OCI-LY7 (cell line): Measurements from ENCODE around the gene NCKAP5. TPM values are rescaled to one million over a fixed set of nuclear protein-coding genes. Genes with fewer than 3 reads are reported as not detected.

Experiments used
- BruUV-seq: library from RNA; stranded (reverse); fragments of 400-500 nt; replicated peaks from 2 replicates; lab custom pipeline; 2021; lab: Mats Ljungman, UMichigan
- CTCF ChIA-PET: fragments of 300-600 bp; sonication (Branson Sonifier 250); formaldehyde crosslinking; loops from one replicate; lab custom pipeline; 2022; ENCODE audit warnings: antibody characterized with exemption; ENCODE audit not compliant: unreplicated experiment; lab: Charles Lee
- POLR2A ChIA-PET: fragments of 300-600 bp; sonication (Branson Sonifier 250); formaldehyde crosslinking; loops from one replicate; lab custom pipeline; 2022; ENCODE audit warnings: antibody characterized with exemption; lab: Charles Lee
- DNase-seq: peaks from one replicate; pipeline ENCODE4 v3.0.0-alpha.2; 2015; ENCODE audit warnings: low spot score
- H2AFZ ChIP-seq: fragments of 200-600 bp; sonication (generic), shearing (Covaris generic); 2 replicates; pipeline ENCODE4 v1.6.1; 2014; ENCODE audit warnings: mild to moderate bottlenecking, antibody characterized with exemption, low read length, moderate library complexity
- H3K27ac ChIP-seq: fragments of 200-600 bp; sonication (generic); 2 replicates; pipeline ENCODE4 v1.5.1; 2014; ENCODE audit warnings: mixed run types, low read depth, mild to moderate bottlenecking, moderate library complexity, low read length, inconsistent platforms; ENCODE audit not compliant: poor library complexity, severe bottlenecking
- H3K36me3 ChIP-seq: fragments of 200-600 bp; sonication (generic); 2 replicates; pipeline ENCODE4 v1.6.1; 2014; ENCODE audit warnings: mild to moderate bottlenecking, antibody characterized with exemption, low read length, moderate library complexity, mixed read lengths; ENCODE audit not compliant: insufficient read depth
- H3K4me1 ChIP-seq: fragments of 200-600 bp; sonication (generic); 2 replicates; pipeline ENCODE4 v1.5.1; 2014; ENCODE audit warnings: mild to moderate bottlenecking, low read length; ENCODE audit not compliant: insufficient read depth, poor library complexity, severe bottlenecking
- H3K4me2 ChIP-seq: fragments of 200-600 bp; sonication (generic); 2 replicates; pipeline ENCODE4 v1.6.1; 2014; ENCODE audit warnings: mild to moderate bottlenecking, low read length
- H3K4me3 ChIP-seq: fragments of 200-600 bp; sonication (generic); 2 replicates; pipeline ENCODE4 v1.5.1; 2014; ENCODE audit warnings: mild to moderate bottlenecking, low read depth, low read length; ENCODE audit not compliant: poor library complexity, severe bottlenecking
- H3K79me2 ChIP-seq: fragments of 200-600 bp; sonication (generic); 2 replicates; pipeline ENCODE4 v1.6.1; 2016; ENCODE audit warnings: low read depth, mild to moderate bottlenecking, low read length, moderate library complexity, mixed read lengths; ENCODE audit not compliant: insufficient read depth
- H3K9me2 ChIP-seq: fragments of 200-600 bp; sonication (generic); 2 replicates; pipeline ENCODE4 v1.6.1; 2016; ENCODE audit warnings: mild to moderate bottlenecking, low read length, mixed read lengths; ENCODE audit not compliant: insufficient read depth
- H3K9me3 ChIP-seq: fragments of 200-600 bp; sonication (generic); 2 replicates; pipeline ENCODE4 v1.6.1; 2014; ENCODE audit warnings: mild to moderate bottlenecking, mixed run types, low read length, mixed read lengths
- H4K20me1 ChIP-seq: fragments of 200-600 bp; sonication (generic); 2 replicates; pipeline ENCODE4 v1.6.1; 2014; ENCODE audit warnings: mild to moderate bottlenecking, antibody characterized with exemption, low read length, moderate library complexity, mixed read lengths; ENCODE audit not compliant: insufficient read depth
- CTCF ChIP-seq: fragments of 200-600 bp; sonication (generic); conservative IDR thresholded peaks from 2 replicates; pipeline ENCODE4 v1.5.1; 2014; ENCODE audit warnings: mild to moderate bottlenecking, antibody characterized with exemption, low read length, moderate library complexity, mixed read lengths
- EZH2phosphoT487 ChIP-seq: fragments of 200-600 bp; sonication (generic); IDR thresholded peaks from 2 replicates; pipeline ENCODE4 v1.6.1; 2018; ENCODE audit warnings: low read depth, borderline replicate concordance, mild to moderate bottlenecking, mixed run types, antibody characterized with exemption, low read length, moderate library complexity, mixed read lengths
- intact Hi-C: fragments of 100-400 bp; cut with micrococcal nuclease; formaldehyde crosslinking; loops from one replicate; pipeline ENCODE4 v1.10.0; 2022; ENCODE audit not compliant: unreplicated experiment
- total RNA-seq, 2 experiments: library from RNA; depleted of rRNA in 1 of 2; stranded (reverse); fragments of >200 nt in 1 of 2; shearing (Covaris generic) in 1 of 2; gene quantifications; 2 replicates each; pipeline ENCODE4 v1.2.3, GENCODE V29; 2014 to 2022

NCKAP5 gene
- total RNA-seq, 2 experiments from 2014 or later, result not detected

DNA sequence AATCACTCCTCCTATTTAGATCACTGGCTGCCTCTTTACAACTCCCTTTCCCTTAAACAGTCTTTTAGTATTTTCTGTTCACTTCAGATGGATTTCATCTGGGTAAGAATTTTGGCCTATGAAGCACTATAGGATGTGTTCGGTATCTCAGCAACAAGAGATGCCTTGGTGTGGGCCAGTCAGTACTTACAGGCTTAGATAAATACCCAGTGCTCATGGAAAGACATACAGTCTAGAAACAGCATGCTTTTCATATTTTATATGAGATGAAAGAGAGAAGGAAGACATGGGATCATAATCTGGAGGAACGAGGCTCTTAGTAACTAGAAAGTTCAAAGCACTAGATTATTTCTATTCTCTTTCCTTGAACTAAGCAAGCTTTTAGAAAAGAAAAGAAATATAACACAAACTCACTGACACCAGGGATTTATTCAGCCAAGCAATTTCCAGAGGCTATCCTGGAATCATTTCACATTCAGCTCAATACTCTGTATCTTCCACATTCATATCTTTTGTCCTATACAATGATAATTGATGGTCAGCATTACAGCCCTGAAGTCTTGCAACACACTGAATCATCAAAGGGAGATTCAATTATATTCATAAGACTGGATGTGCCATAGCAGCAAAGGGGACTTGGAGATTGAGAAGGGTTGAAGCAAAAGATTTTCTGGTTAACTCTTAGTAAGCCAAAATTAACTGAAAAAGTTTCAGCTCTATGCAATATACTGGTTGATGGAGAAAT, 489.4 kb downstream of the NCKAP5 start:
- intact Hi-C loops, result no loop called here
- Histone ChIP-seq H2AFZ (no peak overlapping the region), H4K20me1 (no peaks in the 10 kb centered on the region), H3K79me2 (no peaks in the 10 kb centered on the region), H3K4me3 (no peak overlapping the region), H3K9me2 (no peaks in the 10 kb centered on the region), H3K4me2 (no peak overlapping the region), H3K9me3 (no peaks in the 10 kb centered on the region), H3K27ac (no peak overlapping the region), H3K36me3 (no peaks in the 10 kb centered on the region), H3K4me1 (no peaks in the 10 kb centered on the region)
- POLR2A ChIA-PET, result interaction anchor here (0.6 kb wide), 1 partner anchor 1938 kb away, joined by 5 read pairs; no protein-coding TSS in a partner anchor
- CTCF ChIA-PET, result no interaction called here
- BruUV-seq, result no TSS peak
- DNase-seq, result no peak
- TF ChIP-seq CTCF (no peak), EZH2phosphoT487 (no peak)

GRCh38 chr2:133077269-133077822, 490.9 kb downstream of the NCKAP5 start:
- Histone ChIP-seq H3K36me3 (no peaks in the 10 kb centered on the region), H4K20me1 (no peaks in the 10 kb centered on the region), H3K4me2 (no peak overlapping the region), H2AFZ (no peak overlapping the region), H3K4me1 (no peaks in the 10 kb centered on the region), H3K79me2 (no peaks in the 10 kb centered on the region), H3K9me2 (no peaks in the 10 kb centered on the region), H3K9me3 (no peaks in the 10 kb centered on the region), H3K27ac (no peak overlapping the region), H3K4me3 (no peak overlapping the region)
- no peak for DNase-seq
- TF ChIP-seq EZH2phosphoT487 (no peak), CTCF (no peak)
- no TSS peak for BruUV-seq
- POLR2A ChIA-PET, result no interaction called here
- intact Hi-C loops, result no loop called here
- CTCF ChIA-PET, result no interaction called here
